ENCODE measurements around the gene SLC44A2. TPM values are rescaled to one million over a fixed set of nuclear protein-coding genes. Genes with fewer than 3 reads are reported as not detected.

The SLC44A2 gene
- total RNA-seq, 1 experiment from 2014 or later: 6.2 TPM

GRCh38 chr19:10621966-10622365 lies 3.4 kb upstream of the SLC44A2 start:
- no peak for TF ChIP-seq CTCF (IDR thresholded peaks at IDR 0.05; ENCODE audit: unreplicated experiment)
- CTCF ChIA-PET: interaction anchor here (0.7 to 2.8 kb wide), 3 partner anchors 23 to 50 kb away, joined by 4 to 16 read pairs (median 9); no protein-coding TSS in a partner anchor
- peaks cover 11% of the 10 kb centered on the region for H3K4me1 Mint-ChIP-seq (ENCODE audit: insufficient read depth, unreplicated experiment)
- H3K4me3 Mint-ChIP-seq (ENCODE audit: unreplicated experiment): no peak overlapping the region
- intact Hi-C loops (cut with micrococcal nuclease): no loop called here
- POLR2A ChIA-PET: interaction anchor here (0.7 to 1.5 kb wide), 3 partner anchors 28 to 31 kb away, joined by 3 read pairs; no protein-coding TSS in a partner anchor
- no peak overlapping the region for H3K27ac Mint-ChIP-seq (ENCODE audit: low read depth, unreplicated experiment)
- no peaks in the 10 kb centered on the region for H3K9me3 Mint-ChIP-seq (ENCODE audit: unreplicated experiment)
- DNase-seq (ENCODE audit: unreplicated experiment): no peak
- H3K36me3 Mint-ChIP-seq (ENCODE audit: insufficient read depth, unreplicated experiment): no peaks in the 10 kb centered on the region
- H3K27me3 Mint-ChIP-seq (ENCODE audit: insufficient read depth, unreplicated experiment): no peaks in the 10 kb centered on the region
- no TSS peak for BruUV-seq (replicated peaks)

GRCh38 chr19:10624585-10624984 lies 768 bp upstream of the SLC44A2 start:
- ChIA-PET CTCF (interaction anchor here (0.6 to 1.9 kb wide), 2 partner anchors 21 to 44 kb away, joined by 3 to 4 read pairs; no protein-coding TSS in a partner anchor), POLR2A (interaction anchor here (0.6 to 1.2 kb wide), 3 partner anchors 19 to 27 kb away, joined by 3 to 5 read pairs (median 3); no protein-coding TSS in a partner anchor)
- no peaks in the 10 kb centered on the region for H3K27me3 Mint-ChIP-seq (ENCODE audit: insufficient read depth, unreplicated experiment)
- H3K9me3 Mint-ChIP-seq (ENCODE audit: unreplicated experiment): no peaks in the 10 kb centered on the region
- H3K4me3 Mint-ChIP-seq (ENCODE audit: unreplicated experiment): peak overlapping the region; percentile 69
- intact Hi-C loops (cut with micrococcal nuclease): no loop called here
- TF ChIP-seq CTCF (IDR thresholded peaks at IDR 0.05; ENCODE audit: unreplicated experiment): no peak
- H3K27ac Mint-ChIP-seq (ENCODE audit: low read depth, unreplicated experiment): peak overlapping the region; percentile 31
- no peak for DNase-seq (ENCODE audit: unreplicated experiment)
- no TSS peak for BruUV-seq (replicated peaks)
- H3K36me3 Mint-ChIP-seq (ENCODE audit: insufficient read depth, unreplicated experiment): no peaks in the 10 kb centered on the region
- H3K4me1 Mint-ChIP-seq (ENCODE audit: insufficient read depth, unreplicated experiment): peaks cover 4% of the 10 kb centered on the region

DNA sequence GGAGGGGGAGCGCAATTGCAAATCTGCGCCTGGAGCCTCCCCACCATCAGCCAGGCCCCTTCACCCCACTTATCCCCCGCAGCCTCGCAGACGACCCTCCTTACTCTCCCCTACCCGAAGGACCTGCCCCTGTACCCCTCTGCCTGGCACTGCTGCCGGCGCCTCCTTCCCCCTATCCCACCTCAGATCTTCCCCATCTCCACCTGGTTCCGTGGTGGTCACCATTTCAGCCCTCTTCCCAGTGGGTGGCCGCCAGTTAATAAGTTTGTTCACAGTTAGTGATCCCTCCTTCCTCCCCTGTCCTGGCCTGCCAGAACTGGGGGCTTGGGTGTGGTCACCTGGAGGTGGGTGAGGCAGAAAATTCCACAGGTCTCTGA lies 397 bp downstream of the SLC44A2 start:
- Mint-ChIP-seq H3K9me3 (ENCODE audit: unreplicated experiment) (no peaks in the 10 kb centered on the region), H3K4me1 (ENCODE audit: insufficient read depth, unreplicated experiment) (peaks cover 4% of the 10 kb centered on the region), H3K36me3 (ENCODE audit: insufficient read depth, unreplicated experiment) (no peaks in the 10 kb centered on the region), H3K27ac (ENCODE audit: low read depth, unreplicated experiment) (no peak overlapping the region), H3K4me3 (ENCODE audit: unreplicated experiment) (peak overlapping the region; percentile 69), H3K27me3 (ENCODE audit: insufficient read depth, unreplicated experiment) (no peaks in the 10 kb centered on the region)
- no TSS peak for BruUV-seq (replicated peaks)
- no peak for TF ChIP-seq CTCF (IDR thresholded peaks at IDR 0.05; ENCODE audit: unreplicated experiment)
- intact Hi-C loops (cut with micrococcal nuclease): no loop called here
- ChIA-PET POLR2A (interaction anchor here (0.7 to 1.2 kb wide), 2 partner anchors 22 to 113 kb away, joined by 3 to 5 read pairs; no protein-coding TSS in a partner anchor), CTCF (interaction anchor here (0.6 to 1.6 kb wide), 2 partner anchors 19 to 300 kb away, joined by 3 to 6 read pairs; no protein-coding TSS in a partner anchor)
- no peak for DNase-seq (ENCODE audit: unreplicated experiment)

DNA sequence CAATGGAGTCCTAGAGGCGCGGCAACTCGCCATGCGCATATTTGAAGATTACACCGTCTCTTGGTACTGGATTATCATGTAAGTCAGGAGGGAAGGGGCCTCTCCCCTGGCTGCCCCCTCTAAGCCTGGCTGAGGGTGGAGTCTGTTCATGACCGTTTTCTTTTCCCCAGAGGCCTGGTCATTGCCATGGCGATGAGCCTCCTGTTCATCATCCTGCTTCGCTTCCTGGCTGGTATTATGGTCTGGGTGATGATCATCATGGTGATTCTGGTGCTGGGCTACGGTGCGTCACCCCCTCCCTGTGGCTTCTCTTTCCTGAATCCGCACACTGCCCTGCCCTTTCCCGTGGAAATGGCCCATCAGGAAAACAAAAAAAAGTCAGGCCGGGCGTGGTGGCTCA lies 6.5 kb downstream of the SLC44A2 start:
- Mint-ChIP-seq H3K27me3 (ENCODE audit: insufficient read depth, unreplicated experiment) (no peaks in the 10 kb centered on the region), H3K36me3 (ENCODE audit: insufficient read depth, unreplicated experiment) (no peaks in the 10 kb centered on the region), H3K4me1 (ENCODE audit: insufficient read depth, unreplicated experiment) (no peaks in the 10 kb centered on the region), H3K4me3 (ENCODE audit: unreplicated experiment) (no peak overlapping the region), H3K9me3 (ENCODE audit: unreplicated experiment) (no peaks in the 10 kb centered on the region), H3K27ac (ENCODE audit: low read depth, unreplicated experiment) (no peak overlapping the region)
- TF ChIP-seq CTCF (IDR thresholded peaks at IDR 0.05; ENCODE audit: unreplicated experiment): no peak
- BruUV-seq (replicated peaks): no TSS peak
- ChIA-PET POLR2A (no interaction called here), CTCF (no interaction called here)
- no peak for DNase-seq (ENCODE audit: unreplicated experiment)
- intact Hi-C loops (cut with micrococcal nuclease): no loop called here

All from MCF 10A (cell line).